ENCODE measurements around the gene CTSE.

The CTSE gene

DNA sequence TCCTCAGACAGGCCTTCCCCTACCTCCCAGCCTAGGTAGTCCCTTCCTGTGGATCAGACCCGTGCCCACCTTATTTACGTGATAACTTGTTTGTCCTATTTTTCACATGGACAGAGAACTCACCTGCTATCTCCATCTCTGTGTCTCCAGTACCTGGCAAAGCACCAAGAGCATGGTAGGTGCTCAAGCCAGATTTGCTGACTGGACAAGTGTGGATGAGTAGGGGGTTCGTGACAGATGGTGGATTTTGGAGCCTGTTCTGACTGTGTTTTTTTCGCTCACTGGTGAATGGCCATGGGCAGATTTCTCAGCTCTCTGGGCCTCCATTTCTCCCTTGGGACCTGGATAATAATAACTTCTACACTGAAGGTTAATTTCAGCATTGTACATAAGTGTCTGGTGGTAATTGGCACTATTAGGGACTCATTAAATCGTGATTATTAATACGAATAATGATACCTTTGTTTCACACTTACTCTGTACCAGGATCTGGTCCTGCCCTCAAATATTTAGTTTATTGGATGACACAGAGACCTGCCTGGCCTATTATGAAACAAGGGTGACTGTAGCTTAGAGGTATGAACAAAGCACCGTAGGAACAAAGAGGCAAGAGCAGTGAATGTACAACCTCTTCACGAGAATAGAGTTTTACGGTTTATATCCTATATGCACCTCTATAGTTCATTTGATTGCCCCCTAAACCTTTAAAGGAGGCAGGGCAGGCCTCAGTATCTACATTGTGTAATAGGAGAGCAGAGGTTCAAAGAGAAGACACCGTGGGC lies 56.0 kb downstream of the CTSE start:
- no peak for DNase-seq

DNA sequence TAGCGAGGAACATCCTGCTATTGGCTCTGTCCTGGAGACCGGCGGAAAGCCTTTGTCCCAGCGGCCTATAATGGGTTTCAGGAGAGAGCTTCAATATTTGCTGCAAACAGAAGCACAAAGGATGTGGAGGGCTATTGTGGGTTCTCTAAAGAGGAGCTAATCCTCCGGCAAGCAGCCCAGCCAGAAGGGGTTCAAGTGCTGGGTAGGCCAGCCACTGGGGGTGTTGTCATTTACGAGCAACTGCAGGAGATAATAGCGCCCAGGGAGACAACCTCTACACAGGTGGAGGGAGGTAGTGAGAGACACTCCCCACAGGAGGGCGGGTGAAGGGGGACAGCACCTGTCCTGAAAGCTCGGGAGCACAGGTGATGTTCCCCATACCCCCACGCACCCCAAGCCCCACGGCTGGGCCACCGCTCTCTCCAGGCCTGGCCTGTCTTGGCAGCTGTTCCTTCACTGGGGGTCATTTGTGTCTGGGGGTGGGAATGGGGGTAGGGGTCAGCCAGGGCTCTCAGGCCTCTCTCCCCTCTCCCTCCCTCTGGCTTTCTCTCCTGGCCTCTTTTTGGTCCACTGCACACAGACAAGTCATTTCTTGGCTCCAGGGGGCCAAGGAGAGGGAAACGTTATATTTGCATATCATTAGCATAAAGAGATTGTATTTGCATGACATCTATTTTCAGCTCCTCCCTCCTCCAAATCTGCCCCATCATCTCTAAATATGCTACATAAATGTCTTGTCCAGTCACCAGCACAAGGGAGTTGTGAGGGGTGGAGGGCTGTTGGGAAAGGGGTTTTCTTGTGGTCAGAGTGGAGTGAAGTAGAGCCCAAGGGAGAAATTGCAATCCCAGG lies 58.4 kb downstream of the CTSE start:
- DNase-seq = no peak

DNA sequence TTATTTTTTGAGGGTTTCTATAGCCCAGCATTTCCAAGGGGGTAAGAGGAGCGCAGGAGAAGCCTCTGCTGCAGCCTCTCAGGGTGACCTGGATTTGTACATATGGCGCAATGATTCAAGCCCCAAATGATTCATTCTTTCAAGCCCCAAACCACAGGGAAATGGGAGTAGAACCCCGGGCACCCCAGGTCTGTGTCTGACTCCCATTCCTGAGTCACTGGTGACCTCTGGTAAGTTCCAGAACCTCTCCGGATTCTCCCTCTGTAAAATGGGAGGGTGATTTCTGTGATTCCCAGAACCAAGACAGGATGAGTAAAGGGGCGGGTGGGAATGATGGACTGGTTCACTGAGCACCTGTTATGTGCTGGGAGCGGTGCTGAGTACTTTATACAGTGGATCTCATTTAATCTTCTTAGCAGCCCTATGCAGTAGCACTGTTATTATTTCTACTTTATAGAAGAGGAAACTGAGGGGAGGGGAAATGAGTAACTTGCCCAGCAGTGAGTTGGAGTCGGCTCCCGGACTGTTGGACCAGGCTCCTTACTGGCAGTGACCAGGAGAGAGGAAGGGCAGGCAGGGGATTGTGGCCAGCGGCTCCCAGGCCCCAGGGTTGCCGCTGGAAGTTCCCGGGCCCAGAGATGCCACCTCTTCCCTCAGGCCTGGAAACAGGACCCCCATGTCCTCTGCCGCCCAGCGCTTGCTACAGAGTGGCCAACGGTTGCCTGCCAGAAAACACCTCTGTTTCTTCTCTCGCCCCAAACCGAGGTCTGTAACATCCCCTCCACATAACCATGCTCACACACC lies 60.1 kb downstream of the CTSE start:
- no peak for DNase-seq

DNA sequence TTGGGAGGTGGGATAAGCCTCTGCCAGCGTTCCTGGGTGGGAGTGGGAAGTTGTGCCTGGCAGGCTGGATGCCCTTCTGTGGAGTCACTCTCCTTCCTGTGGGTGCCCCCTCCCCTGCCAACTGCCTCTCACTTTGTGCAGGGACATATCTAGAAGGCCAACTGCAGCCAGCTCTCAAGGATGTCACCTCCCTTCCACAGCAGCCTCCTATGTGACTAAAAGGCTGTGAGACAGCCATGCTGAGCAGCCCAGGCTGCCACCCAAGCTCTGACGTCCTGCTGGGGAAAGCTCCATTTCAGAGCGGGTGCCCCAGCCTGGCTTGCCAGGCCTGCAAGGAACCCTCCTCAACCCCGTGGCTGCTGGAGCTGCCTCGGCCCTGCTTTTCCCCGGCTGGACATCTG lies 60.9 kb downstream of the CTSE start:
- DNase-seq = no peak

DNA sequence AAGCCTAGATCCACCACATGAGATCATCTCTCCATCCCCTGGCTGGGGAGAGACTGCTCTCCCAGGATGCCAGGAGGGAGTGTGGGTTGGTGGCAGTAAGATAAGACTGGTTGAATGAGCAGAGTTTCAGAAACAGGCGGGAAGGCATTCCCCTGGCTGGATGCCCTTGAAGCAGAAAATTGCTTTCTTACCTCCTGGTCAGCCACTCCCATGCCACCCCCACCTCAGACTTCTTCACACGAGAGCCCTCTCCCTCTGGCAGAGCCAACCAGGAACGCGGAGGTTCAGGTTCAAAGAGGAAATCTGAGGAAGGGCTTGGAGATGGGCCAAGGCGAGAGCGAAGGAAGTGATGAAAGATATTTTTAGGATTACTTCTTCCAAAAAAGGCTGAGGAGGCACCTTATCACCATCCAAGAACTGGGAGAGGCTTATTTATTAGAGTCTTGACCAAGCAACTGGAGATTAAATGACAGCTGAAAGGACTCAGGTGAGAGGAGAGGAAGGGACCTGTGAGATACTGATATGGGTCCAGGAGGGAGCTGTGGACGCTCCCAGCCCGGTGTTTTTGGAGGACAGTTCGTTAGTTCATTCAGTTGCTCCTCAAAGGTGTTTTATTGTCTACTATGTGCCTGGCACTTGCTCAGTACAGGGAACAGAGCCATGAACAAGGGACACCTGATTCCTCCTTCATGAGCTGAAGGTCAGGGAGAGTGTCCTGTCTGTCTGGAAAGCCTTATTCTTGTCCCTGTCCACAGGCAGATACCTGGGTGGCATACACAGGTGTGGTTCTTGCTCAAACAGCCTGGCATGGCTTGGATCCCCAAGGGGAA lies 61.5 kb downstream of the CTSE start:
- DNase-seq = no peak

DNA sequence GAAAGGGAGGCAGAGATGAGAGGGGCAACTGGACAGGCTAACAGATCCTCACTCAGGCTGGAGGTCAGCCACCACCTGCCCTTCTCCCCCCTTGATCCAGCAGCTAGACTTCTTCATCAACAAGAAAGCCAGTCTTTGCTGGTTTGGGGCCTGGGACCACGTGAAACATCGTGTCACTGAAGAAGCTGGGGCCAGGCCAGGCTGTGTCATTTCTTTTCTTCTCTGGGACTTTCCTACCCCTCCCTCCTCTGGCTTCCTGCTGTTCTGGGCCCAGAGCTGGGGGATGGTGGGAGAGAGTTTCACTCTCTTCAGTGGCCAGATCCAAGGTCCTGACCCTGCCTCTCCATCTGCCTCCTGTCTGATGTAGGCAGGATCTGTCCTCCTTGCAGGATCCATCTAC lies 62.3 kb downstream of the CTSE start:
- no peak for DNase-seq

DNA sequence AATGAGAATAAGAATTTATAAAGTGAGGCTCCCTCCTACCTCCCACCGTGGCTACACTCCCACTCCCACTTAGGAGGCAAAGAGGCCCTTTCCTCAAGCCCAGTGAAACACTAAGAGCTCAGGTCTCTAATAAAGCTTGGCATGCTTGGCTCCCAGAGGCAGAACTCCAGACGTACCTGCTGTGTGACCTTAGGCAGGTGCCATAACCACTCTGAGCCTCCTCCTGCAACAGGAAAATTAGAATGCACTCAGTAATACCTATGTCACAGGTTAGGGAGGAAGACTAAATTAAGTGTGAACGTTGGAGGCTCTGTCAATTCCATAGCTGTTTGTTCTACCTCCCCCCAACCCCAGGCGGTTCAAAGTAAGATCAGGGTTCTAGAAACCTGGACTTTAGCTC lies 63.9 kb downstream of the CTSE start:
- DNase-seq = no peak
